Iris pigment epithelial cell (primary cell): Measurements from ENCODE around the gene TRNAU1AP.
"Not testable (repeated sequence)": the region's sequence is repeated elsewhere in the genome, so short reads cannot be mapped to it uniquely, and the experiment has no call there.

Experiments
- DNase-seq: peaks from one replicate; pipeline ENCODE4 v3.0.0-alpha.2; 2011; ENCODE audit warnings: low read depth

TRNAU1AP gene

GRCh38 chr1:28521502-28522164 lies 31.3 kb upstream of the TRNAU1AP start:
- no peak for DNase-seq

- not testable (repeated sequence) for DNase-seq
These were observed 30.3 kb upstream of the TRNAU1AP start for GRCh38 chr1:28522537-28522936.

- not testable (repeated sequence) for DNase-seq
These were observed 27.8 kb upstream of the TRNAU1AP start for GRCh38 chr1:28525002-28525642.

- DNase-seq: no peak
These were observed 26.0 kb upstream of the TRNAU1AP start for GRCh38 chr1:28526886-28527285.

GRCh38 chr1:28530456-28530855 lies 22.4 kb upstream of the TRNAU1AP start:
- DNase-seq: no peak

- no peak for DNase-seq
These were observed 18.2 kb upstream of the TRNAU1AP start for GRCh38 chr1:28534671-28535070.

GRCh38 chr1:28535180-28535579 lies 17.7 kb upstream of the TRNAU1AP start:
- no peak for DNase-seq

- no peak for DNase-seq
These were observed 15.3 kb upstream of the TRNAU1AP start for GRCh38 chr1:28537457-28538199.

- DNase-seq: no peak
These were observed 14.6 kb upstream of the TRNAU1AP start for GRCh38 chr1:28538286-28538685.

GRCh38 chr1:28540651-28541050 lies 12.2 kb upstream of the TRNAU1AP start:
- no peak for DNase-seq

GRCh38 chr1:28541414-28542015 lies 11.4 kb upstream of the TRNAU1AP start:
- not testable (repeated sequence) for DNase-seq

GRCh38 chr1:28545246-28545628 lies 7.6 kb upstream of the TRNAU1AP start:
- no peak for DNase-seq

- no peak for DNase-seq
These were observed 4.6 kb upstream of the TRNAU1AP start for GRCh38 chr1:28548318-28548717.

GRCh38 chr1:28551381-28551780 lies 1.5 kb upstream of the TRNAU1AP start:
- DNase-seq: no peak

- DNase-seq: no peak
These were observed 8.0 kb downstream of the TRNAU1AP start for GRCh38 chr1:28560886-28561285.

- no peak for DNase-seq
These were observed 11.4 kb downstream of the TRNAU1AP start for GRCh38 chr1:28564310-28564709.

GRCh38 chr1:28565040-28565439 lies 12.2 kb downstream of the TRNAU1AP start:
- no peak for DNase-seq

- DNase-seq: no peak
These were observed 12.8 kb downstream of the TRNAU1AP start for GRCh38 chr1:28565726-28566125.

- DNase-seq: no peak
These were observed 14.0 kb downstream of the TRNAU1AP start for GRCh38 chr1:28566931-28567330.

- DNase-seq: no peak
These were observed 19.0 kb downstream of the TRNAU1AP start for GRCh38 chr1:28571911-28572310.

GRCh38 chr1:28572891-28573290 lies 20.0 kb downstream of the TRNAU1AP start:
- peak; percentile 93 for DNase-seq

GRCh38 chr1:28573564-28573963 lies 20.7 kb downstream of the TRNAU1AP start:
- DNase-seq: no peak
